T-helper 17 cell (primary cell): ENCODE results near the gene CDH1. TPM values are rescaled to one million over a fixed set of nuclear protein-coding genes. Genes with fewer than 3 reads are reported as not detected.

ENCODE experiments used
- ATAC-seq: fragments of 150-1000 bp; cut with Tn5 transposase; 2 replicates; pipeline ENCODE4 v1.10.0; 2021; ENCODE audit warnings: mild to moderate bottlenecking, moderate library complexity
- DNase-seq, 3 donors: peaks; one replicate each; pipeline versions ENCODE4 v3.0.0 to v3.0.0-alpha.2; 2020 to 2021
- H3K9me3 ChIP-seq: one replicate; pipeline ENCODE4 v1.7.0; 2013; ENCODE audit warnings: low read length, mild to moderate bottlenecking; ENCODE audit not compliant: control insufficient read depth, poor library complexity, severe bottlenecking
- H3K27ac Mint-ChIP-seq: one replicate; pipeline ENCODE4 v1.8.0; 2022; ENCODE audit warnings: mild to moderate bottlenecking, moderate library complexity, mixed read lengths
- H3K27me3 Mint-ChIP-seq: one replicate; pipeline ENCODE4 v1.8.0; 2022; ENCODE audit warnings: mixed read lengths
- H3K36me3 Mint-ChIP-seq: one replicate; pipeline ENCODE4 v1.8.0; 2022; ENCODE audit warnings: low read depth, mixed read lengths
- H3K4me1 Mint-ChIP-seq: one replicate; pipeline ENCODE4 v1.8.0; 2022; ENCODE audit warnings: mild to moderate bottlenecking, mixed read lengths
- H3K4me3 Mint-ChIP-seq: one replicate; pipeline ENCODE4 v1.8.0; 2022; ENCODE audit warnings: mild to moderate bottlenecking, moderate library complexity, mixed read lengths
- total RNA-seq, 4 donors: library from RNA in 2 of 4; stranded (reverse) in 2 of 4; gene quantifications; one replicate each; pipeline ENCODE4 v1.2.3 and lab custom pipeline; 2022 to 2026

The CDH1 gene
- total RNA-seq, 2 donors from 2014 or later = 0.44 to 0.47 TPM

GRCh38 chr16:68875871-68876270 is 138.8 kb downstream of the CDH1 start:
- no peak overlapping the region for H3K4me3 Mint-ChIP-seq
- peaks cover 8% of the 10 kb centered on the region for H3K36me3 Mint-ChIP-seq
- H3K27ac Mint-ChIP-seq = no peak overlapping the region
- peaks cover 4% of the 10 kb centered on the region for H3K4me1 Mint-ChIP-seq
- ATAC-seq (no peak), DNase-seq (no peak)
- no peaks in the 10 kb centered on the region for H3K27me3 Mint-ChIP-seq
- H3K9me3 ChIP-seq = no peaks in the 10 kb centered on the region

- no peaks in the 10 kb centered on the region for H3K36me3 Mint-ChIP-seq
- H3K4me3 Mint-ChIP-seq = no peak overlapping the region
- H3K4me1 Mint-ChIP-seq = no peaks in the 10 kb centered on the region
- DNase-seq = no peak
- no peaks in the 10 kb centered on the region for H3K27me3 Mint-ChIP-seq
- H3K27ac Mint-ChIP-seq = no peak overlapping the region
- ATAC-seq = no peak
- no peaks in the 10 kb centered on the region for H3K9me3 ChIP-seq
Measured at GRCh38 chr16:68883685-68884084, 146.6 kb downstream of the CDH1 start.

GRCh38 chr16:68884401-68884800 is 147.3 kb downstream of the CDH1 start:
- Mint-ChIP-seq H3K4me3 (no peak overlapping the region), H3K27me3 (no peaks in the 10 kb centered on the region), H3K27ac (peak overlapping the region; percentile 37), H3K36me3 (no peaks in the 10 kb centered on the region), H3K4me1 (no peaks in the 10 kb centered on the region)
- DNase-seq (no peak), ATAC-seq (no peak)
- H3K9me3 ChIP-seq = no peaks in the 10 kb centered on the region

Other genes starting within 250 kb of the CDH1 start
- gene ZFP90, start 198.0 kb upstream of the CDH1 start, total RNA-seq = 10 to 100 TPM; 20.7 to 21.3 TPM
- gene CDH3, start 92.0 kb upstream of the CDH1 start, total RNA-seq = under 1 TPM; 0.37 to 0.42 TPM
- 10 to 100 TPM; 21.2 to 24.2 TPM for gene TANGO6, start 106.2 kb downstream of the CDH1 start, total RNA-seq